ENCODE data around the gene ILF3. TPM values are rescaled to one million over a fixed set of nuclear protein-coding genes. Genes with fewer than 3 reads are reported as not detected.

The ILF3 gene
- total RNA-seq, 1 experiment from 2014 or later, result 365 TPM

DNA sequence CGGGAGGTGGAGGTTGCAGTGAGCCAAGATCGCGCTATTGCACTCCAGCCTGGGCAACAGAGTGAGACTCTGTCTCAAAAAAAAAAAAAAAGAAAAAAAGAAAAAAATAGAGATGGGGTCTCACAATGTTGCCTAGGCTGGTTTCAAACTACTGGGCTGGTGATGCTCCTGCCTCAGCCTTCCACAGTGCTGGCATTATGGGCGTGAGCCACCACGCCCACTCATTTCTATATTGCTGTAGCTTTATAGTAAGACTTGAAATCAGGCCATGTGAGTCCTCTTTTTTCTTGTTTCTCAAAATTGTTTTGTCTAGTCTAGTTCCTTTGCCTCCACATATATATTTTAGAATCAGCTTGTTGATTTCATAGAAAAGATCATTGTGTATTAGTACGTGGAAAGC, 82.0 kb downstream of the ILF3 start:
- no peak for ATAC-seq
- BruUV-seq (replicated peaks), result no TSS peak
- CTCF ChIA-PET, result interaction anchor here (0.5 kb wide), 1 partner anchor 488 kb away, joined by 3 read pairs; no protein-coding TSS in a partner anchor
- no peaks in the 10 kb centered on the region for H3K9me3 ChIP-seq (ENCODE audit: control insufficient read depth, insufficient read depth, low read depth, low read length)
- no peak for DNase-seq (ENCODE audit: low read depth, low spot score)
- H3K36me3 ChIP-seq (ENCODE audit: control insufficient read depth, insufficient read depth, low read length), result no peaks in the 10 kb centered on the region
- H3K4me1 ChIP-seq (ENCODE audit: control insufficient read depth, insufficient read depth, low read length), result no peaks in the 10 kb centered on the region
- in situ Hi-C loops (cut with HindIII; ENCODE audit: low pct_unique_long_range_greater_than_20kb, low sequenced_read_pairs) (no loop called here), intact Hi-C loops (cut with micrococcal nuclease; ENCODE audit: unreplicated experiment) (no loop called here)
- no peak overlapping the region for H3K4me3 ChIP-seq (ENCODE audit: low read depth in 2 of 2, low read length in 2 of 2)
- TF ChIP-seq CTCF (IDR thresholded peaks at IDR 0.05) (no peak), REST (IDR thresholded peaks at IDR 0.05; ENCODE audit: insufficient read depth in 1 of 2, low read depth in 2 of 2, low read length in 1 of 2) (no peak), SIN3A (IDR thresholded peaks at IDR 0.05; ENCODE audit: borderline replicate concordance, insufficient read depth, low read depth, low read length) (no peak), POLR2AphosphoS5 (IDR thresholded peaks at IDR 0.05; ENCODE audit: low read depth, low read length) (no peak), TCF7L2 (IDR thresholded peaks at IDR 0.05; ENCODE audit: low read depth, low read length) (no peak)
- no peak overlapping the region for H3K27ac ChIP-seq (ENCODE audit: low read length)
- POLR2A ChIA-PET, result no interaction called here
- H3K27me3 ChIP-seq (ENCODE audit: control insufficient read depth, insufficient read depth, low read length), result no peaks in the 10 kb centered on the region

- in situ Hi-C loops (cut with HindIII; ENCODE audit: low pct_unique_long_range_greater_than_20kb, low sequenced_read_pairs), result no loop called here
- POLR2A ChIA-PET, result no interaction called here
- H3K4me3 ChIP-seq (ENCODE audit: low read depth in 2 of 2, low read length in 2 of 2), result no peak overlapping the region
- BruUV-seq (replicated peaks), result no TSS peak
- no peak for DNase-seq (ENCODE audit: low read depth, low spot score)
- 0 out of 2 replicates have a peak, but pooled peaks have one; percentile 26 for ATAC-seq
- intact Hi-C loops (cut with micrococcal nuclease; ENCODE audit: unreplicated experiment), result no loop called here
- no peaks in the 10 kb centered on the region for H3K27me3 ChIP-seq (ENCODE audit: control insufficient read depth, insufficient read depth, low read length)
- TF ChIP-seq POLR2AphosphoS5 (IDR thresholded peaks at IDR 0.05; ENCODE audit: low read depth, low read length), result no peak
- no peak for TF ChIP-seq SIN3A (IDR thresholded peaks at IDR 0.05; ENCODE audit: borderline replicate concordance, insufficient read depth, low read depth, low read length)
- no peak for TF ChIP-seq REST (IDR thresholded peaks at IDR 0.05; ENCODE audit: insufficient read depth in 1 of 2, low read depth in 2 of 2, low read length in 1 of 2)
- TF ChIP-seq CTCF (IDR thresholded peaks at IDR 0.05), result no peak
- TF ChIP-seq TCF7L2 (IDR thresholded peaks at IDR 0.05; ENCODE audit: low read depth, low read length), result no peak
- H3K36me3 ChIP-seq (ENCODE audit: control insufficient read depth, insufficient read depth, low read length), result no peaks in the 10 kb centered on the region
- CTCF ChIA-PET, result no interaction called here
- no peaks in the 10 kb centered on the region for H3K9me3 ChIP-seq (ENCODE audit: control insufficient read depth, insufficient read depth, low read depth, low read length)
- H3K4me1 ChIP-seq (ENCODE audit: control insufficient read depth, insufficient read depth, low read length), result no peaks in the 10 kb centered on the region; the same call in 1 of the 2 replicates
- H3K27ac ChIP-seq (ENCODE audit: low read length), result no peak overlapping the region
Measured at GRCh38 chr19:10736916-10737551, 82.9 kb downstream of the ILF3 start.
